GM12878 (cell line): ENCODE measurements around the gene LACRT. TPM values are rescaled to one million over a fixed set of nuclear protein-coding genes. Genes with fewer than 3 reads are reported as not detected.

Source experiments
- ATAC-seq: fragments of 200-7000 bp; cut with Tn5 transposase; 3 replicates; pipeline ENCODE4 v1.9.1; 2020; ENCODE audit warnings: mild to moderate bottlenecking, moderate library complexity
- BruUV-seq: library from RNA; stranded (reverse); fragments of 400-500 nt; replicated peaks from 2 replicates; lab custom pipeline; 2021; lab: Mats Ljungman, UMichigan
- CTCF ChIA-PET: fragments of 300-600 bp; sonication (Branson Sonifier 250); formaldehyde crosslinking; extraction: SDS; loops from one replicate; lab custom pipeline; 2021; ENCODE audit warnings: inconsistent platforms; lab: Yijun Ruan, JAX
- POLR2A ChIA-PET: fragments of 350-600 bp; formaldehyde crosslinking; extraction: SDS; loops from one replicate; lab custom pipeline; 2021; ENCODE audit warnings: inconsistent platforms; lab: Charles Lee
- RAD21 ChIA-PET: fragments of 300-600 bp; sonication (Branson Sonifier 250); formaldehyde crosslinking; loops from one replicate; lab custom pipeline; 2023; ENCODE audit warnings: antibody characterized with exemption; ENCODE audit not compliant: unreplicated experiment; lab: Charles Lee
- SMC1A ChIA-PET: fragments of 300-600 bp; sonication (Branson Sonifier 250); formaldehyde crosslinking; loops from one replicate; lab custom pipeline; 2023; ENCODE audit not compliant: unreplicated experiment, uncharacterized antibody; lab: Charles Lee
- DNase-seq: peaks from one replicate; pipeline ENCODE4 v3.0.0-alpha.2; 2011; ENCODE audit warnings: low read depth, low spot score
- FAIRE-seq: peaks from 3 replicates; lab custom pipeline; 2011; peaks lifted over from hg19 to GRCh38; lab: Jason Lieb, UNC
- H2AFZ ChIP-seq: 2 replicates; pipeline ENCODE4 v1.6.0; 2011; ENCODE audit warnings: low read depth, low read length, control low read depth; ENCODE audit not compliant: control insufficient read depth
- H3K27ac ChIP-seq: 2 replicates; pipeline ENCODE4 v1.5.1; 2011; ENCODE audit warnings: control low read depth; ENCODE audit not compliant: control insufficient read depth, insufficient read depth
- H3K27me3 ChIP-seq, 2 experiments: replicated peaks in 1 of 2; 2 replicates each; pipeline versions ENCODE4 v1.6.0 to v1.6.1; 2011; ENCODE audit warnings: low read length in 1 of 2; ENCODE audit not compliant: control insufficient read depth in 2 of 2, insufficient read depth in 2 of 2
- H3K36me3 ChIP-seq, 2 experiments: 2 replicates each; pipeline ENCODE4 v1.5.1; 2011; ENCODE audit warnings: low read length in 1 of 2; ENCODE audit not compliant: control insufficient read depth in 2 of 2, insufficient read depth in 2 of 2
- H3K4me1 ChIP-seq: 2 replicates; pipeline ENCODE4 v1.6.1; 2011; ENCODE audit warnings: mild to moderate bottlenecking, low read length, moderate library complexity, mixed read lengths; ENCODE audit not compliant: control insufficient read depth, insufficient read depth
- H3K4me2 ChIP-seq: 2 replicates; pipeline ENCODE4 v1.6.0; 2011; ENCODE audit warnings: control low read depth; ENCODE audit not compliant: control insufficient read depth, insufficient read depth
- H3K4me3 ChIP-seq: fragments of 200-600 bp; sonication (generic); 2 replicates; pipeline ENCODE4 v1.5.1; 2016
- H3K79me2 ChIP-seq: 2 replicates; pipeline ENCODE4 v1.6.0; 2011; ENCODE audit warnings: low read length; ENCODE audit not compliant: control insufficient read depth, insufficient read depth
- H3K9ac ChIP-seq: 2 replicates; pipeline ENCODE4 v1.8.0; 2011; ENCODE audit warnings: low read length, control low read depth, mixed read lengths; ENCODE audit not compliant: control insufficient read depth, insufficient read depth
- H3K9me3 ChIP-seq: replicated peaks from 3 replicates; pipeline ENCODE4 v1.5.1; 2011; ENCODE audit warnings: mild to moderate bottlenecking, low read length; ENCODE audit not compliant: control insufficient read depth, insufficient read depth
- H4K20me1 ChIP-seq: 2 replicates; pipeline ENCODE4 v1.6.0; 2011; ENCODE audit not compliant: control insufficient read depth, insufficient read depth
- BACH1 ChIP-seq: fragments of 450-650 bp; IDR thresholded peaks from 2 replicates; pipeline ENCODE4 v1.6.1; 2017; ENCODE audit warnings: mild to moderate bottlenecking, borderline replicate concordance
- CEBPB ChIP-seq, 2 experiments: fragments of 150-350 bp in 1 of 2; IDR thresholded peaks; 2 replicates each; pipeline ENCODE4 v1.6.1; 2012 to 2014; ENCODE audit warnings: low read depth in 2 of 2, low read length in 2 of 2, borderline replicate concordance in 1 of 2, inconsistent platforms in 1 of 2
- CHD2 ChIP-seq: IDR thresholded peaks from 2 replicates; pipeline ENCODE4 v1.6.1; 2011; ENCODE audit warnings: low read depth, low read length, improper control_type of control experiment, borderline replicate concordance
- E2F8 ChIP-seq: fragments of 450-650 bp; IDR thresholded peaks from 2 replicates; pipeline ENCODE4 v1.6.1; 2018; ENCODE audit warnings: mild to moderate bottlenecking, low read depth, moderate library complexity; ENCODE audit not compliant: partially characterized antibody
- HDAC6 ChIP-seq: fragments of 200-600 bp; sonication (generic); IDR thresholded peaks from one replicate; pipeline ENCODE4 v1.8.0; 2017; ENCODE audit warnings: antibody characterized with exemption; ENCODE audit not compliant: unreplicated experiment
- IRF4 ChIP-seq: IDR thresholded peaks from 2 replicates; pipeline ENCODE4 v1.6.1; 2011; ENCODE audit warnings: low read depth, low read length
- JUND ChIP-seq: IDR thresholded peaks from 2 replicates; pipeline ENCODE4 v1.6.1; 2012; ENCODE audit warnings: low read depth, mild to moderate bottlenecking, low read length, improper control_type of control experiment, moderate library complexity
- MTA2 ChIP-seq: fragments of 450-650 bp; IDR thresholded peaks from 2 replicates; pipeline ENCODE4 v1.6.1; 2016; ENCODE audit warnings: low read depth, mild to moderate bottlenecking, moderate library complexity
- NFYA ChIP-seq: IDR thresholded peaks from 2 replicates; pipeline ENCODE4 v1.6.1; 2011; ENCODE audit warnings: low read depth, mild to moderate bottlenecking, low read length, improper control_type of control experiment, borderline replicate concordance
- PRDM15 ChIP-seq: fragments of 450-650 bp; formaldehyde crosslinking; IDR thresholded peaks from 2 replicates; pipeline ENCODE4 v1.4.0; 2020; ENCODE audit warnings: mild to moderate bottlenecking, moderate library complexity
- SMAD5 ChIP-seq: IDR thresholded peaks from 2 replicates; pipeline ENCODE4 v1.6.1; 2016; ENCODE audit warnings: antibody characterized with exemption, low read depth
- SMC3 ChIP-seq: IDR thresholded peaks from 2 replicates; pipeline ENCODE4 v1.6.1; 2011; ENCODE audit warnings: low read length, improper control_type of control experiment, borderline replicate concordance
- STAT1 ChIP-seq: fragments of 450-650 bp; conservative IDR thresholded peaks from 2 replicates; pipeline ENCODE4 v1.6.1; 2014; ENCODE audit warnings: antibody characterized with exemption, mild to moderate bottlenecking
- SUZ12 ChIP-seq: fragments of 200-600 bp; sonication (generic); IDR thresholded peaks from one replicate; pipeline ENCODE4 v1.6.1; 2018; ENCODE audit warnings: antibody characterized with exemption, mild to moderate bottlenecking; ENCODE audit not compliant: unreplicated experiment
- ZBTB33 ChIP-seq: fragments of 450-650 bp; IDR thresholded peaks from 2 replicates; pipeline ENCODE4 v1.6.1; 2017; ENCODE audit warnings: mild to moderate bottlenecking
- WGBS: methylation state at CpG from one replicate; pipeline ENCODE4 v1.1.6; 2016; ENCODE audit warnings: low lambda C conversion rate; ENCODE audit not compliant: insufficient replicate concordance, insufficient coverage; ENCODE audit errors: missing lambda C conversion rate; 5-methylcytosine and 5-hydroxymethylcytosine counted together
- in situ Hi-C: fragments of 300-500 bp; cut with MboI; formaldehyde crosslinking; loops from 9 replicates; pipeline ENCODE4 v1.14.3; 2018; ENCODE audit warnings: mixed read lengths
- intact Hi-C: fragments of 100-400 bp; cut with micrococcal nuclease; formaldehyde crosslinking; loops from one replicate; pipeline ENCODE4 v1.14.2; 2022; ENCODE audit not compliant: unreplicated experiment
- polyA plus RNA-seq, 11 experiments: library from polyadenylated mRNA; depleted of rRNA in 4 of 11; unstranded in 6 of 11; stranded (reverse) in 5 of 11; fragments of >200 nt; fragmentation: Nextera tagmentation in 4 of 11; fragmentation: Illumina TruSeq in 1 of 11; extraction: Ambion mirVana in 4 of 11; extraction: Trizol in 1 of 11; gene quantifications; 1 replicate in 1 of 11; 2 replicates in 10 of 11; pipeline versions ENCODE4 v1.2.1 to v1.2.3, GENCODE V29; 2011 to 2016; ENCODE audit warnings: inconsistent platforms in 2 of 11, missing spikeins in 2 of 11, low read depth in 1 of 11
- total RNA-seq, 4 experiments: library from RNA; depleted of rRNA in 3 of 4; stranded (reverse); fragments of >200 nt in 3 of 4; fragmentation: Illumina TruSeq in 1 of 4; extraction: Trizol in 1 of 4; gene quantifications; 2 replicates each; pipeline versions ENCODE4 v1.2.1 to v1.2.3, GENCODE V29; 2013 to 2021

LACRT gene
- total and polyA plus RNA-seq, 10 of the 15 experiments (the other 5 are each of a cell fraction or from before 2014, with no cell fraction given) = not detected

GRCh38 chr12:54663603-54664002, 28.9 kb upstream of the LACRT start (continued):
- no peak for TF ChIP-seq E2F8
- TF ChIP-seq STAT1 = no peak

- RAD21 ChIA-PET = interaction anchor here (1.0 kb wide), 1 partner anchor 40 kb away, joined by 3 read pairs; no protein-coding TSS in a partner anchor
- no peak for TF ChIP-seq PRDM15 (CRISPR knock-in tag)
- TF ChIP-seq BACH1 = no peak
- TF ChIP-seq CHD2 = no peak
- TF ChIP-seq JUND = no peak
- no peak for TF ChIP-seq HDAC6
- no peak for TF ChIP-seq SMC3
- TF ChIP-seq SMAD5 = no peak
- TF ChIP-seq CEBPB (IDR thresholded peaks at IDR 0.05; ENCODE audit: borderline replicate concordance in 1 of 2, low read depth in 2 of 2, low read length in 2 of 2) = no peak
- no peak for TF ChIP-seq SUZ12
- TF ChIP-seq NFYA = no peak
- no peak for TF ChIP-seq ZBTB33
- TF ChIP-seq MTA2 = no peak
- TF ChIP-seq IRF4 = no peak
Measured at GRCh38 chr12:54662026-54662425, 27.3 kb upstream of the LACRT start.

More at GRCh38 chr12:54662026-54662425, 27.3 kb upstream of the LACRT start:
- no peaks in the 10 kb centered on the region for H3K79me2 ChIP-seq
- DNase-seq (no peak), ATAC-seq (no peak), FAIRE-seq (no peak)
- H3K27me3 ChIP-seq = peaks cover 0 to 2% of the 10 kb centered on the region in 2 experiments; a peak in 1 of 4 replicates
- no peaks in the 10 kb centered on the region for H3K36me3 ChIP-seq
- BruUV-seq = no TSS peak
- H3K4me1 ChIP-seq = peaks cover 6% of the 10 kb centered on the region; the same call in 1 of the 2 replicates
- no peak overlapping the region for H3K9ac ChIP-seq
- ChIA-PET CTCF (interaction anchor here (0.6 to 1.3 kb wide), 2 partner anchors 10 to 40 kb away, joined by 3 to 4 read pairs; no protein-coding TSS in a partner anchor), SMC1A (no interaction called here), POLR2A (no interaction called here)
- H3K4me3 ChIP-seq = no peak overlapping the region
- in situ Hi-C loops = no loop called here
- 11% methylated on average over 3 of the region's 3 CpGs for WGBS
- intact Hi-C loops = no loop called here
- no peaks in the 10 kb centered on the region for H4K20me1 ChIP-seq
- H3K27ac ChIP-seq = no peak overlapping the region
- H2AFZ ChIP-seq = no peak overlapping the region
- H3K4me2 ChIP-seq = no peak overlapping the region
- H3K9me3 ChIP-seq = no peaks in the 10 kb centered on the region; the same call in 2 of the 3 replicates
